ENCODE data around the gene PDE4B. TPM values are rescaled to one million over a fixed set of nuclear protein-coding genes. Genes with fewer than 3 reads are reported as not detected.

Gene PDE4B
- total and polyA plus RNA-seq, 2 of the 13 experiments (the other 11 are each of a cell fraction or from before 2014, with no cell fraction given): not detected

DNA sequence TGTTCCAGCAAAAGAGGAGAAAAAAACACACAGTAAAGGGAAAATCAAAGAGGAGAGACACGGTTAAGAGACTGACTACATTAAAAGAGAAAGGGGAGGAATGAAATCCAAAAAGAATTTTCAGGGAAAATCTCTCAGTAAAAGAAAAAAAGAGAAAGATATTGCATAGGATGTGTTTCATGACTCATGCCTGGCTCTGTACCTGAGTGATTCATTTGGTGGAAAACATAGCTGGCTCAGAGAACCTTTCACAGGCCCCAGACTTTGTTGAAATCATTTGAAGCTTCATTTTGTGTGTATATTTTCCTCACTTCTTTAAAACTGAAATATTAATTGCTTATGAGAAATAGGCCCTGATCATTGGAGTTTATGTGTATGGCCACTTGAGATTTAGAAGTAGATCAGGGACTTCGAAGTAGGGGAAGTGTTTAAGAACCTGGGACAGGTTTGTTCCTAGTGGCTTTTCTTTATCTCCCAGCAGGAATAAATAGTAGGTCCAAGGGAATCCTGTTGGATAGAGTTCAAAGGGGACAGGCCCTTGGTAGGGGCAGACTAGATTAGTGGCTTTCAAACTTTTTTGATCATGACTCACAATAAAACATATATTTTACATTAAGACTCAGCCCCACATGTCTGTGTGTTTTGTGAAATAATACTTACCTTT is 502.1 kb downstream of the PDE4B start (continued):
- TF ChIP-seq, protein P1, sequence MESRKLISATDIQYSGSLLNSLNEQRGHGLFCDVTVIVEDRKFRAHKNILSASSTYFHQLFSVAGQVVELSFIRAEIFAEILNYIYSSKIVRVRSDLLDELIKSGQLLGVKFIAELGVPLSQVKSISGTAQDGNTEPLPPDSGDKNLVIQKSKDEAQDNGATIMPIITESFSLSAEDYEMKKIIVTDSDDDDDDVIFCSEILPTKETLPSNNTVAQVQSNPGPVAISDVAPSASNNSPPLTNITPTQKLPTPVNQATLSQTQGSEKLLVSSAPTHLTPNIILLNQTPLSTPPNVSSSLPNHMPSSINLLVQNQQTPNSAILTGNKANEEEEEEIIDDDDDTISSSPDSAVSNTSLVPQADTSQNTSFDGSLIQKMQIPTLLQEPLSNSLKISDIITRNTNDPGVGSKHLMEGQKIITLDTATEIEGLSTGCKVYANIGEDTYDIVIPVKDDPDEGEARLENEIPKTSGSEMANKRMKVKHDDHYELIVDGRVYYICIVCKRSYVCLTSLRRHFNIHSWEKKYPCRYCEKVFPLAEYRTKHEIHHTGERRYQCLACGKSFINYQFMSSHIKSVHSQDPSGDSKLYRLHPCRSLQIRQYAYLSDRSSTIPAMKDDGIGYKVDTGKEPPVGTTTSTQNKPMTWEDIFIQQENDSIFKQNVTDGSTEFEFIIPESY (CRISPR knock-in tag; IDR thresholded peaks at IDR 0.05): no peak

DNA sequence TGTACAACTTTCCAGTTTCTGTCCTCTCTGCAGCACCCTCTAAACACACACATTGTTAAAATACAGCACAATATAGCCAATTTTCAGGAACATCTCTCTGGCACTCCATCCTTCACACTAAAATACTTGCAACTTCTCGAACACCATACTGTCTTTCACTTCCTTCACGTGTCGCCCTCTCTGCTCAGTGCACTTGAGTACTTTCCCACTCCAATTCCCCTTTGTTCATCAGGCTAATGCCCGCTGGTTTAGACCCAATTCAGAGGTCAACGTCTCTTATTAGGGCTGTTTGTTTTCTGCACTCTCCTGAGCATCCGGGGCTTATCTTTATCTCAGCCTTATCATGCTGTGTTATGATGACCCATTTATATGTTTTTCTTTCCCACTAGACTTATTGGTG is 503.1 kb downstream of the PDE4B start:
- Histone ChIP-seq H3K4me3 (replicated peaks in 1 of 3; ENCODE audit: insufficient read depth in 1 of 3, low read depth in 2 of 3, low read length in 3 of 3) (no peak overlapping the region), H3K9me3 (ENCODE audit: low read length) (no peaks in the 10 kb centered on the region), H2AFZ (ENCODE audit: low read length) (no peak overlapping the region), H3K79me2 (ENCODE audit: insufficient read depth, low read length) (no peaks in the 10 kb centered on the region), H3K27ac (ENCODE audit: extremely low read length, insufficient read depth, low read length) (no peak overlapping the region), H3K4me1 (ENCODE audit: insufficient read depth, low read length) (0 out of 2 replicates have a peak, but pooled peaks cover 7% of the 10 kb centered on the region), H3K27me3 (ENCODE audit: control insufficient read depth in 1 of 2, insufficient read depth in 2 of 2, low read length in 2 of 2) (no peaks in the 10 kb centered on the region), H3K9ac (ENCODE audit: insufficient read depth, low read depth, low read length) (no peak overlapping the region), H4K20me1 (ENCODE audit: insufficient read depth, low read length) (no peaks in the 10 kb centered on the region), H3K4me2 (ENCODE audit: low read depth, low read length) (no peak overlapping the region), H3K36me3 (replicated peaks in 1 of 2; ENCODE audit: control insufficient read depth in 1 of 2, insufficient read depth in 2 of 2, low read length in 2 of 2) (no peaks in the 10 kb centered on the region)
- intact Hi-C loops (cut with micrococcal nuclease; ENCODE audit: unreplicated experiment) (no loop called here), in situ Hi-C loops (cut with HindIII; ENCODE audit: extremely low pct_ligation_motif_present, low pct_unique_long_range_greater_than_20kb) (no loop called here)
- no peak for ATAC-seq
- TF ChIP-seq ZNF746 (CRISPR knock-in tag; IDR thresholded peaks at IDR 0.05): no peak
- TF ChIP-seq NFKBIZ (CRISPR knock-in tag; IDR thresholded peaks at IDR 0.05): no peak
- no peak for TF ChIP-seq KDM1A (CRISPR knock-in tag; IDR thresholded peaks at IDR 0.05)
- TF ChIP-seq ZNF264 (CRISPR knock-in tag; IDR thresholded peaks at IDR 0.05): no peak
- TF ChIP-seq, protein P2, sequence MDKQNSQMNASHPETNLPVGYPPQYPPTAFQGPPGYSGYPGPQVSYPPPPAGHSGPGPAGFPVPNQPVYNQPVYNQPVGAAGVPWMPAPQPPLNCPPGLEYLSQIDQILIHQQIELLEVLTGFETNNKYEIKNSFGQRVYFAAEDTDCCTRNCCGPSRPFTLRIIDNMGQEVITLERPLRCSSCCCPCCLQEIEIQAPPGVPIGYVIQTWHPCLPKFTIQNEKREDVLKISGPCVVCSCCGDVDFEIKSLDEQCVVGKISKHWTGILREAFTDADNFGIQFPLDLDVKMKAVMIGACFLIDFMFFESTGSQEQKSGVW (CRISPR knock-in tag; IDR thresholded peaks at IDR 0.05; ENCODE audit: borderline replicate concordance): no peak
- TF ChIP-seq ZNF619 (CRISPR knock-in tag; IDR thresholded peaks at IDR 0.05): no peak
- TF ChIP-seq ZBTB1 (CRISPR knock-in tag; IDR thresholded peaks at IDR 0.05; ENCODE audit: borderline replicate concordance): no peak
- no peak for TF ChIP-seq ZNF615 (CRISPR knock-in tag; IDR thresholded peaks at IDR 0.05; ENCODE audit: borderline replicate concordance)
- TF ChIP-seq ZNF207 (IDR thresholded peaks at IDR 0.05; ENCODE audit: borderline replicate concordance): no peak
- TF ChIP-seq KLF16 (CRISPR knock-in tag; IDR thresholded peaks at IDR 0.05): no peak
- TF ChIP-seq, protein P3, sequence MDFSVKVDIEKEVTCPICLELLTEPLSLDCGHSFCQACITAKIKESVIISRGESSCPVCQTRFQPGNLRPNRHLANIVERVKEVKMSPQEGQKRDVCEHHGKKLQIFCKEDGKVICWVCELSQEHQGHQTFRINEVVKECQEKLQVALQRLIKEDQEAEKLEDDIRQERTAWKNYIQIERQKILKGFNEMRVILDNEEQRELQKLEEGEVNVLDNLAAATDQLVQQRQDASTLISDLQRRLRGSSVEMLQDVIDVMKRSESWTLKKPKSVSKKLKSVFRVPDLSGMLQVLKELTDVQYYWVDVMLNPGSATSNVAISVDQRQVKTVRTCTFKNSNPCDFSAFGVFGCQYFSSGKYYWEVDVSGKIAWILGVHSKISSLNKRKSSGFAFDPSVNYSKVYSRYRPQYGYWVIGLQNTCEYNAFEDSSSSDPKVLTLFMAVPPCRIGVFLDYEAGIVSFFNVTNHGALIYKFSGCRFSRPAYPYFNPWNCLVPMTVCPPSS (IDR thresholded peaks at IDR 0.05): no peak
- TF ChIP-seq TBL1XR1 (IDR thresholded peaks at IDR 0.05; ENCODE audit: borderline replicate concordance, low read length, partially characterized antibody): no peak
- no peak for TF ChIP-seq NFRKB (IDR thresholded peaks at IDR 0.05)
- TF ChIP-seq HMG20B (CRISPR knock-in tag; conservative IDR thresholded peaks at IDR 0.05): no peak
- 13% methylated on average over 6 of the region's 6 CpGs for WGBS (ENCODE audit: low lambda C conversion rate)
- no peak for DNase-seq (ENCODE audit: low spot score)
- BruUV-seq (replicated peaks): no TSS peak
- CTCF ChIA-PET (ENCODE audit: low intra/inter-chr PET ratio, low total read pairs): no interaction called here
- no peak for FAIRE-seq
- POLR2A ChIA-PET: no interaction called here

Measured in HepG2 (cell line).